ENCODE data around the gene VPS35L. TPM values are rescaled to one million over a fixed set of nuclear protein-coding genes. Genes with fewer than 3 reads are reported as not detected.
"Not testable (repeated sequence)": the region's sequence is repeated elsewhere in the genome, so short reads cannot be mapped to it uniquely, and the experiment has no call there.

VPS35L gene
- polyA plus RNA-seq, 1 donor = 53.2 TPM

GRCh38 chr16:19672378-19672777 is 116.9 kb downstream of the VPS35L start:
- Histone ChIP-seq H3K9me3 (ENCODE audit: control insufficient read depth, low read depth, low read length) (no peaks in the 10 kb centered on the region), H3K27ac (ENCODE audit: low read length) (no peak overlapping the region), H3K27me3 (ENCODE audit: control insufficient read depth, insufficient read depth, low read length) (no peaks in the 10 kb centered on the region), H3K4me3 (ENCODE audit: low read length) (no peak overlapping the region), H3K4me1 (ENCODE audit: control insufficient read depth, insufficient read depth, low read length) (no peaks in the 10 kb centered on the region), H3K36me3 (ENCODE audit: control insufficient read depth, insufficient read depth, low read length) (peaks cover 56% of the 10 kb centered on the region)
- WGBS (ENCODE audit: insufficient coverage, low lambda C conversion rate) = no CpG with 5 or more reads among the region's 4 CpGs
- DNase-seq = no peak

GRCh38 chr16:19674485-19674884 is 119.0 kb downstream of the VPS35L start:
- 100% methylated on average over 2 of the region's 5 CpGs for WGBS (ENCODE audit: insufficient coverage, low lambda C conversion rate)
- Histone ChIP-seq H3K4me1 (ENCODE audit: control insufficient read depth, insufficient read depth, low read length) (no peaks in the 10 kb centered on the region), H3K36me3 (ENCODE audit: control insufficient read depth, insufficient read depth, low read length) (peaks cover 49% of the 10 kb centered on the region), H3K27me3 (ENCODE audit: control insufficient read depth, insufficient read depth, low read length) (no peaks in the 10 kb centered on the region), H3K9me3 (ENCODE audit: control insufficient read depth, low read depth, low read length) (no peaks in the 10 kb centered on the region), H3K27ac (ENCODE audit: low read length) (no peak overlapping the region), H3K4me3 (ENCODE audit: low read length) (no peak overlapping the region)
- no peak for DNase-seq

- no peaks in the 10 kb centered on the region for H3K27me3 ChIP-seq (ENCODE audit: control insufficient read depth, insufficient read depth, low read length)
- H3K27ac ChIP-seq (ENCODE audit: low read length) = no peak overlapping the region
- no peaks in the 10 kb centered on the region for H3K9me3 ChIP-seq (ENCODE audit: control insufficient read depth, low read depth, low read length)
- no peak for DNase-seq
- WGBS (ENCODE audit: insufficient coverage, low lambda C conversion rate) = no CpG with 5 or more reads among the region's 7 CpGs
- H3K4me1 ChIP-seq (ENCODE audit: control insufficient read depth, insufficient read depth, low read length) = no peaks in the 10 kb centered on the region
- peaks cover 50% of the 10 kb centered on the region for H3K36me3 ChIP-seq (ENCODE audit: control insufficient read depth, insufficient read depth, low read length)
- H3K4me3 ChIP-seq (ENCODE audit: low read length) = no peak overlapping the region
Observed at GRCh38 chr16:19677402-19677801, 121.9 kb downstream of the VPS35L start.

- 80% methylated on average over 1 of the region's 7 CpGs for WGBS (ENCODE audit: insufficient coverage, low lambda C conversion rate)
- no peaks in the 10 kb centered on the region for H3K4me1 ChIP-seq (ENCODE audit: control insufficient read depth, insufficient read depth, low read length)
- no peak for DNase-seq
- H3K9me3 ChIP-seq (ENCODE audit: control insufficient read depth, low read depth, low read length) = no peaks in the 10 kb centered on the region
- no peak overlapping the region for H3K27ac ChIP-seq (ENCODE audit: low read length)
- peaks cover 56% of the 10 kb centered on the region for H3K36me3 ChIP-seq (ENCODE audit: control insufficient read depth, insufficient read depth, low read length)
- H3K27me3 ChIP-seq (ENCODE audit: control insufficient read depth, insufficient read depth, low read length) = no peaks in the 10 kb centered on the region
- no peak overlapping the region for H3K4me3 ChIP-seq (ENCODE audit: low read length)
Observed at GRCh38 chr16:19678804-19679203, 123.3 kb downstream of the VPS35L start.

GRCh38 chr16:19679281-19679680 is 123.8 kb downstream of the VPS35L start:
- 94% methylated on average over 3 of the region's 6 CpGs for WGBS (ENCODE audit: insufficient coverage, low lambda C conversion rate)
- H3K4me3 ChIP-seq (ENCODE audit: low read length); H3K27ac ChIP-seq (ENCODE audit: low read length); H3K27me3 ChIP-seq (ENCODE audit: control insufficient read depth, insufficient read depth, low read length); H3K9me3 ChIP-seq (ENCODE audit: control insufficient read depth, low read depth, low read length); DNase-seq; H3K4me1 ChIP-seq (ENCODE audit: control insufficient read depth, insufficient read depth, low read length): not testable (repeated sequence)
- peaks cover 59% of the 10 kb centered on the region for H3K36me3 ChIP-seq (ENCODE audit: control insufficient read depth, insufficient read depth, low read length)

- Histone ChIP-seq H3K4me3 (ENCODE audit: low read length) (no peak overlapping the region), H3K27me3 (ENCODE audit: control insufficient read depth, insufficient read depth, low read length) (no peaks in the 10 kb centered on the region), H3K36me3 (ENCODE audit: control insufficient read depth, insufficient read depth, low read length) (peaks cover 68% of the 10 kb centered on the region), H3K27ac (ENCODE audit: low read length) (no peak overlapping the region), H3K4me1 (ENCODE audit: control insufficient read depth, insufficient read depth, low read length) (no peaks in the 10 kb centered on the region), H3K9me3 (ENCODE audit: control insufficient read depth, low read depth, low read length) (peaks cover 3% of the 10 kb centered on the region)
- no CpG with 5 or more reads among the region's 6 CpGs for WGBS (ENCODE audit: insufficient coverage, low lambda C conversion rate)
- no peak for DNase-seq
Observed at GRCh38 chr16:19680881-19681340, 125.4 kb downstream of the VPS35L start.

- Histone ChIP-seq H3K36me3 (ENCODE audit: control insufficient read depth, insufficient read depth, low read length) (peaks cover 69% of the 10 kb centered on the region), H3K4me3 (ENCODE audit: low read length) (no peak overlapping the region)
- no CpG with 5 or more reads among the region's 12 CpGs for WGBS (ENCODE audit: insufficient coverage, low lambda C conversion rate)
Observed at GRCh38 chr16:19681637-19682036, 126.1 kb downstream of the VPS35L start.

GRCh38 chr16:19683453-19684236 is 128.1 kb downstream of the VPS35L start:
- H3K4me3 ChIP-seq (ENCODE audit: low read length) = no peak overlapping the region
- H3K36me3 ChIP-seq (ENCODE audit: control insufficient read depth, insufficient read depth, low read length) = peaks cover 73% of the 10 kb centered on the region
- DNase-seq = no peak
- no peaks in the 10 kb centered on the region for H3K4me1 ChIP-seq (ENCODE audit: control insufficient read depth, insufficient read depth, low read length)
- no peaks in the 10 kb centered on the region for H3K27me3 ChIP-seq (ENCODE audit: control insufficient read depth, insufficient read depth, low read length)
- 90% methylated on average over 2 of the region's 6 CpGs for WGBS (ENCODE audit: insufficient coverage, low lambda C conversion rate)
- no peak overlapping the region for H3K27ac ChIP-seq (ENCODE audit: low read length)
- H3K9me3 ChIP-seq (ENCODE audit: control insufficient read depth, low read depth, low read length) = peaks cover 3% of the 10 kb centered on the region

More at GRCh38 chr16:19681637-19682036, 126.1 kb downstream of the VPS35L start:
- H3K27me3 ChIP-seq (ENCODE audit: control insufficient read depth, insufficient read depth, low read length) = no peaks in the 10 kb centered on the region
- H3K4me1 ChIP-seq (ENCODE audit: control insufficient read depth, insufficient read depth, low read length) = no peaks in the 10 kb centered on the region
- DNase-seq = no peak
- H3K9me3 ChIP-seq (ENCODE audit: control insufficient read depth, low read depth, low read length) = peaks cover 3% of the 10 kb centered on the region
- H3K27ac ChIP-seq (ENCODE audit: low read length) = no peak overlapping the region

GRCh38 chr16:19685176-19685575 is 129.7 kb downstream of the VPS35L start:
- H3K4me1 ChIP-seq (ENCODE audit: control insufficient read depth, insufficient read depth, low read length) = no peaks in the 10 kb centered on the region
- no peak overlapping the region for H3K4me3 ChIP-seq (ENCODE audit: low read length)
- H3K9me3 ChIP-seq (ENCODE audit: control insufficient read depth, low read depth, low read length) = peaks cover 3% of the 10 kb centered on the region
- DNase-seq = no peak
- no CpG with 5 or more reads among the region's 4 CpGs for WGBS (ENCODE audit: insufficient coverage, low lambda C conversion rate)
- no peak overlapping the region for H3K27ac ChIP-seq (ENCODE audit: low read length)
- H3K27me3 ChIP-seq (ENCODE audit: control insufficient read depth, insufficient read depth, low read length) = no peaks in the 10 kb centered on the region
- peaks cover 72% of the 10 kb centered on the region for H3K36me3 ChIP-seq (ENCODE audit: control insufficient read depth, insufficient read depth, low read length)

GRCh38 chr16:19687279-19687678 is 131.8 kb downstream of the VPS35L start:
- no peaks in the 10 kb centered on the region for H3K27me3 ChIP-seq (ENCODE audit: control insufficient read depth, insufficient read depth, low read length)
- no peak overlapping the region for H3K4me3 ChIP-seq (ENCODE audit: low read length)
- peaks cover 75% of the 10 kb centered on the region for H3K36me3 ChIP-seq (ENCODE audit: control insufficient read depth, insufficient read depth, low read length)
- peaks cover 3% of the 10 kb centered on the region for H3K9me3 ChIP-seq (ENCODE audit: control insufficient read depth, low read depth, low read length)
- H3K4me1 ChIP-seq (ENCODE audit: control insufficient read depth, insufficient read depth, low read length) = no peaks in the 10 kb centered on the region
- WGBS (ENCODE audit: insufficient coverage, low lambda C conversion rate) = no CpG with 5 or more reads among the region's 7 CpGs
- DNase-seq = no peak
- H3K27ac ChIP-seq (ENCODE audit: low read length) = no peak overlapping the region

Data from large intestine (tissue), 3 donors.